SK-N-SH treated with all-trans-retinoic acid at 6 μM for 48 hours (cell line): ENCODE results near the gene RAPGEF4.

Source experiments
- ATAC-seq: fragments of 200-7000 bp; cut with Tn5 transposase; 3 replicates; pipeline ENCODE4 v1.9.1; 2020; ENCODE audit warnings: mild to moderate bottlenecking, moderate library complexity
- ARNTL ChIP-seq: fragments of 450-650 bp; formaldehyde crosslinking; IDR thresholded peaks from 2 replicates; pipeline ENCODE4 v1.5.0; 2020; ENCODE audit warnings: low read depth, mild to moderate bottlenecking, moderate library complexity, borderline replicate concordance
- BACH2 ChIP-seq: fragments of 250-450 bp; sonication (Bioruptor Pico); IDR thresholded peaks from 2 replicates; pipeline ENCODE4 v1.9.0; 2021; ENCODE audit warnings: mild to moderate bottlenecking, borderline replicate concordance
- CSDC2 ChIP-seq: fragments of 250-450 bp; sonication (Bioruptor Pico); IDR thresholded peaks from 2 replicates; pipeline ENCODE4 v1.5.0; 2020; ENCODE audit warnings: mild to moderate bottlenecking, moderate library complexity
- GLIS3 ChIP-seq: fragments of 250-450 bp; sonication (Bioruptor Pico); IDR thresholded peaks from 2 replicates; pipeline ENCODE4 v1.5.0; 2020; ENCODE audit warnings: mild to moderate bottlenecking, moderate library complexity
- OSR1 ChIP-seq: fragments of 250-450 bp; sonication (Bioruptor Pico); IDR thresholded peaks from 2 replicates; pipeline ENCODE4 v1.8.0; 2022; ENCODE audit warnings: moderate library complexity, mild to moderate bottlenecking, inconsistent platforms
- PPARA ChIP-seq: fragments of 250-450 bp; sonication (Bioruptor Pico); IDR thresholded peaks from 2 replicates; pipeline ENCODE4 v1.5.0; 2020; ENCODE audit warnings: mild to moderate bottlenecking, borderline replicate concordance
- RARB ChIP-seq: fragments of 250-450 bp; sonication (Bioruptor Pico); IDR thresholded peaks from 2 replicates; pipeline ENCODE4 v1.8.0; 2021; ENCODE audit warnings: mild to moderate bottlenecking, moderate library complexity
- SNAI2 ChIP-seq: fragments of 250-450 bp; sonication (Bioruptor Pico); IDR thresholded peaks from 2 replicates; pipeline ENCODE4 v1.5.0; 2020; ENCODE audit warnings: mild to moderate bottlenecking, moderate library complexity
- TCF4 ChIP-seq: fragments of 250-450 bp; sonication (Bioruptor Pico); IDR thresholded peaks from 2 replicates; pipeline ENCODE4 v1.8.0; 2021; ENCODE audit warnings: mild to moderate bottlenecking, moderate library complexity, borderline replicate concordance
- TOX ChIP-seq: fragments of 250-450 bp; sonication (Bioruptor Pico); IDR thresholded peaks from 2 replicates; pipeline ENCODE4 v1.8.0; 2021; ENCODE audit warnings: mild to moderate bottlenecking, moderate library complexity, borderline replicate concordance
- ZFP3 ChIP-seq: fragments of 250-450 bp; sonication (Bioruptor Pico); IDR thresholded peaks from 2 replicates; pipeline ENCODE4 v1.5.0; 2020; ENCODE audit warnings: mild to moderate bottlenecking, moderate library complexity
- ZFP30 ChIP-seq: fragments of 450-650 bp; formaldehyde crosslinking; IDR thresholded peaks from 2 replicates; pipeline ENCODE4 v1.5.0; 2022; ENCODE audit warnings: mild to moderate bottlenecking, moderate library complexity
- ZNF70 ChIP-seq: fragments of 450-650 bp; formaldehyde crosslinking; IDR thresholded peaks from 2 replicates; pipeline ENCODE4 v1.5.0; 2020; ENCODE audit warnings: mild to moderate bottlenecking, moderate library complexity
- ZNF8 ChIP-seq: fragments of 450-650 bp; formaldehyde crosslinking; IDR thresholded peaks from 2 replicates; pipeline ENCODE4 v1.5.0; 2020; ENCODE audit warnings: mild to moderate bottlenecking, moderate library complexity
- TF ChIP-seq, protein P1 (sequence below): fragments of 250-450 bp; sonication (Bioruptor Pico); IDR thresholded peaks from 2 replicates; pipeline ENCODE4 v1.8.0; 2021; ENCODE audit warnings: low read depth, mild to moderate bottlenecking, moderate library complexity, borderline replicate concordance
- TF ChIP-seq, protein P2 (sequence below): fragments of 250-450 bp; sonication (Bioruptor Pico); IDR thresholded peaks from 2 replicates; pipeline ENCODE4 v1.5.1; 2020; ENCODE audit warnings: low read depth, mild to moderate bottlenecking, moderate library complexity
- TF ChIP-seq, protein P3 (sequence below): fragments of 250-450 bp; sonication (Bioruptor Pico); IDR thresholded peaks from 2 replicates; pipeline ENCODE4 v1.5.1; 2021; ENCODE audit warnings: mild to moderate bottlenecking, moderate library complexity
- TF ChIP-seq, protein P4 (sequence below): fragments of 250-450 bp; sonication (Bioruptor Pico); IDR thresholded peaks from 2 replicates; pipeline ENCODE4 v1.8.0; 2020; ENCODE audit warnings: mild to moderate bottlenecking, moderate library complexity, borderline replicate concordance

The RAPGEF4 gene

DNA sequence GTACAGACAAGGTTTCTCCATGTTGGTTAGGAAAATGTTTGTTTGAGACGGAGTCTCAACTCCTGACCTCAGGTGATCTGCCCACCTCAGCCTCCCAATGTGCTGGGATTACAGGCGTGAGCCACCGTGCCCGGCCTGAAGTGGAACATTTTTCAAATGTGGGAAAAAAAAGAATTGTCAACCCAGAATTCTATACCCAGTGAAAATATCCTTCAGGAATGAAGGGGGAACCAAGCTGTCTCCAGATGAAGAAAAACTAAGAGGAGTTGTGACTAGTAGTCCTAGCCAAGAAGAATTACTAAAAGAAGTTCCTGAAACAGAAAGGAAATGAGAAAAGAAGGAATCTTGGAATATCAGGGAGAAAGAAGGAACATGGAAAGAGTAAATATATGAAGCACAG is 25.7 kb downstream of the RAPGEF4 start (continued):
- TF ChIP-seq, protein P1, sequence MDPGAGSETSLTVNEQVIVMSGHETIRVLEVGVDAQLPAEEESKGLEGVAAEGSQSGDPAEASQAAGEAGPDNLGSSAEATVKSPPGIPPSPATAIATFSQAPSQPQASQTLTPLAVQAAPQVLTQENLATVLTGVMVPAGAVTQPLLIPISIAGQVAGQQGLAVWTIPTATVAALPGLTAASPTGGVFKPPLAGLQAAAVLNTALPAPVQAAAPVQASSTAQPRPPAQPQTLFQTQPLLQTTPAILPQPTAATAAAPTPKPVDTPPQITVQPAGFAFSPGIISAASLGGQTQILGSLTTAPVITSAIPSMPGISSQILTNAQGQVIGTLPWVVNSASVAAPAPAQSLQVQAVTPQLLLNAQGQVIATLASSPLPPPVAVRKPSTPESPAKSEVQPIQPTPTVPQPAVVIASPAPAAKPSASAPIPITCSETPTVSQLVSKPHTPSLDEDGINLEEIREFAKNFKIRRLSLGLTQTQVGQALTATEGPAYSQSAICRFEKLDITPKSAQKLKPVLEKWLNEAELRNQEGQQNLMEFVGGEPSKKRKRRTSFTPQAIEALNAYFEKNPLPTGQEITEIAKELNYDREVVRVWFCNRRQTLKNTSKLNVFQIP (CRISPR knock-in tag): no peak
- TF ChIP-seq ZNF8 (CRISPR knock-in tag): no peak

DNA sequence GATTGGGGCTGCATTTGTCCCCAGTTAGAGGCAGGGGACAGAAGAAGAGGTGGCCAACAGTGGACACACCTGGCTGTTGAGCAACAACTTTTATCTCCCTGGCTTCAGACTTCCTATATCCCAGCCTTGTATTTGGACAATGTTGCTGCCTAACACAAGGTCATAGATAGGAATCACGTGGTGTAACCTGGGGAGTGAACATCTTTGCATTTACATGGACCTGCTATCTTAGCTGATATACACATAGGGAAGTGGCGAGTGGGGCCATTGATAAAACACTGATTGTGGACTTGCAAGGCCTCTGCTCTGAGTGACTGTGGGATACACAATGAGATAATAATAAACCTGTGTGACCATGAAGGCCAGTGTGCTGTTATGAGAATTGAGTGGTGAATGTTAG is 26.9 kb downstream of the RAPGEF4 start:
- no peak for ATAC-seq
- TF ChIP-seq GLIS3 (CRISPR knock-in tag): no peak
- no peak for TF ChIP-seq SNAI2
- TF ChIP-seq ZFP30 (CRISPR knock-in tag): no peak
- TF ChIP-seq TOX (CRISPR knock-in tag): no peak
- TF ChIP-seq, protein P2, sequence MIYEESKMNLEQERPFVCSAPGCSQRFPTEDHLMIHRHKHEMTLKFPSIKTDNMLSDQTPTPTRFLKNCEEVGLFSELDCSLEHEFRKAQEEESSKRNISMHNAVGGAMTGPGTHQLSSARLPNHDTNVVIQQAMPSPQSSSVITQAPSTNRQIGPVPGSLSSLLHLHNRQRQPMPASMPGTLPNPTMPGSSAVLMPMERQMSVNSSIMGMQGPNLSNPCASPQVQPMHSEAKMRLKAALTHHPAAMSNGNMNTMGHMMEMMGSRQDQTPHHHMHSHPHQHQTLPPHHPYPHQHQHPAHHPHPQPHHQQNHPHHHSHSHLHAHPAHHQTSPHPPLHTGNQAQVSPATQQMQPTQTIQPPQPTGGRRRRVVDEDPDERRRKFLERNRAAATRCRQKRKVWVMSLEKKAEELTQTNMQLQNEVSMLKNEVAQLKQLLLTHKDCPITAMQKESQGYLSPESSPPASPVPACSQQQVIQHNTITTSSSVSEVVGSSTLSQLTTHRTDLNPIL (CRISPR knock-in tag): no peak
- TF ChIP-seq, protein P1 (CRISPR knock-in tag): no peak
- TF ChIP-seq TCF4 (CRISPR knock-in tag): no peak
- TF ChIP-seq ZNF8 (CRISPR knock-in tag): no peak
- no peak for TF ChIP-seq RARB (CRISPR knock-in tag)
- TF ChIP-seq CSDC2 (CRISPR knock-in tag): no peak
- no peak for TF ChIP-seq ARNTL (CRISPR knock-in tag)
- TF ChIP-seq OSR1 (CRISPR knock-in tag): no peak

DNA sequence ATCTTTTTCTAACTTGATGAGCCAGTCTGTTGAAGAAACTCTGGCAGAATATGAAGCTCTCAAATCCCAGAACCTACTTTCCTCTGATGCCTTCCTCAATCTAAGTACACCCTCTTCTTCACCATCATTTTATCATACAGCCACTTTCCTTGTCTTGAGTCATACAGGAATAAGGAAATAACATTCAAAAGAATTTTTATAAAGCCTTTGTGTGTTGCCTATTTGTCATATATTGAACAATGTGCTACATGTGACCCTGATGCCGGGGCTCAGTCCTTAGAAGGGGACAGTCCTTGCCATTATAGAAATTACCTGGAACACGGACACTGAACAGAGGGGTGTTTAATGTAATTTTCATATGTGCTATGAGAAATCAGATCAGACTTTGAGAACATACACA is 27.4 kb downstream of the RAPGEF4 start:
- no peak for ATAC-seq
- TF ChIP-seq ZNF70 (no peak), ZFP30 (CRISPR knock-in tag) (no peak), OSR1 (CRISPR knock-in tag) (no peak), SNAI2 (no peak), PPARA (CRISPR knock-in tag) (no peak), ZFP3 (no peak)
- TF ChIP-seq, protein P1 (CRISPR knock-in tag): no peak

DNA sequence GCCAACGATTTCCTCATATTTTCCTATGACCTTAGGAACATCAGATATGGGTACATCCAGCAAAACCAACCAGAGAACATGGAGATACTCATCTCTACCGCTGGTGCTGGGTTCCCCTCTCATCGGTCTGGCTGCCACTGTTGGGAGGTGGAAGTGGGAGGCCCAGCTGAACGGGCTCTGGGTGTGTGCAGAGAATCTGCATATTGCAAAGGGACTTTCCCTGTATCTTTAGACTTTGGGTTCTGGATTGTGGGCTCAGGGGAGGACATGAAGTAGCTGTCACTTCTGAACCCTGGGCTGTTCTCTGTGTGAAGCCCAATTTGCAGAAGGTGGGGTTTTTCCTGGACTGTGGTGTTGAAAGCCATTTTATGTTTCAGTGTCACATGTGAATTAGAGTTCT is 30.0 kb downstream of the RAPGEF4 start:
- TF ChIP-seq ZNF70: no peak
- no peak for TF ChIP-seq SNAI2
- no peak for TF ChIP-seq ZNF8 (CRISPR knock-in tag)
- TF ChIP-seq TCF4 (CRISPR knock-in tag): no peak
- TF ChIP-seq OSR1 (CRISPR knock-in tag): no peak
- TF ChIP-seq ZFP30 (CRISPR knock-in tag): no peak
- no peak for TF ChIP-seq BACH2 (CRISPR knock-in tag)
- TF ChIP-seq, protein P3, sequence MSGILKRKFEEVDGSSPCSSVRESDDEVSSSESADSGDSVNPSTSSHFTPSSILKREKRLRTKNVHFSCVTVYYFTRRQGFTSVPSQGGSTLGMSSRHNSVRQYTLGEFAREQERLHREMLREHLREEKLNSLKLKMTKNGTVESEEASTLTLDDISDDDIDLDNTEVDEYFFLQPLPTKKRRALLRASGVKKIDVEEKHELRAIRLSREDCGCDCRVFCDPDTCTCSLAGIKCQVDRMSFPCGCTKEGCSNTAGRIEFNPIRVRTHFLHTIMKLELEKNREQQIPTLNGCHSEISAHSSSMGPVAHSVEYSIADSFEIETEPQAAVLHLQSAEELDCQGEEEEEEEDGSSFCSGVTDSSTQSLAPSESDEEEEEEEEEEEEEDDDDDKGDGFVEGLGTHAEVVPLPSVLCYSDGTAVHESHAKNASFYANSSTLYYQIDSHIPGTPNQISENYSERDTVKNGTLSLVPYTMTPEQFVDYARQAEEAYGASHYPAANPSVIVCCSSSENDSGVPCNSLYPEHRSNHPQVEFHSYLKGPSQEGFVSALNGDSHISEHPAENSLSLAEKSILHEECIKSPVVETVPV: no peak
- TF ChIP-seq GLIS3 (CRISPR knock-in tag): no peak
- TF ChIP-seq, protein P4, sequence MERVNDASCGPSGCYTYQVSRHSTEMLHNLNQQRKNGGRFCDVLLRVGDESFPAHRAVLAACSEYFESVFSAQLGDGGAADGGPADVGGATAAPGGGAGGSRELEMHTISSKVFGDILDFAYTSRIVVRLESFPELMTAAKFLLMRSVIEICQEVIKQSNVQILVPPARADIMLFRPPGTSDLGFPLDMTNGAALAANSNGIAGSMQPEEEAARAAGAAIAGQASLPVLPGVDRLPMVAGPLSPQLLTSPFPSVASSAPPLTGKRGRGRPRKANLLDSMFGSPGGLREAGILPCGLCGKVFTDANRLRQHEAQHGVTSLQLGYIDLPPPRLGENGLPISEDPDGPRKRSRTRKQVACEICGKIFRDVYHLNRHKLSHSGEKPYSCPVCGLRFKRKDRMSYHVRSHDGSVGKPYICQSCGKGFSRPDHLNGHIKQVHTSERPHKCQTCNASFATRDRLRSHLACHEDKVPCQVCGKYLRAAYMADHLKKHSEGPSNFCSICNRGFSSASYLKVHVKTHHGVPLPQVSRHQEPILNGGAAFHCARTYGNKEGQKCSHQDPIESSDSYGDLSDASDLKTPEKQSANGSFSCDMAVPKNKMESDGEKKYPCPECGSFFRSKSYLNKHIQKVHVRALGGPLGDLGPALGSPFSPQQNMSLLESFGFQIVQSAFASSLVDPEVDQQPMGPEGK (CRISPR knock-in tag): no peak
- TF ChIP-seq ARNTL (CRISPR knock-in tag): no peak
- no peak for ATAC-seq
